ENCODE results near the gene TNFRSF12A. TPM values are rescaled to one million over a fixed set of nuclear protein-coding genes. Genes with fewer than 3 reads are reported as not detected.
A peak's percentile ranks its signal among the peaks of the same experiment; 100 is the strongest.

The TNFRSF12A gene
- total RNA-seq, 2 donors from 2014 or later = 37.8 to 43.5 TPM

GRCh38 chr16:3035972-3036725, 16.0 kb downstream of the TNFRSF12A start:
- peaks cover 67% of the 10 kb centered on the region for H3K27me3 ChIP-seq (ENCODE audit: control insufficient read depth, insufficient read depth, low read length, poor library complexity, severe bottlenecking)
- no peaks in the 10 kb centered on the region for H3K9me3 ChIP-seq (ENCODE audit: control insufficient read depth, low read length)
- no peak overlapping the region for H3K4me3 ChIP-seq (ENCODE audit: low read length)
- H3K36me3 ChIP-seq (ENCODE audit: control insufficient read depth, insufficient read depth, low read length) = no peaks in the 10 kb centered on the region
- no peak overlapping the region for H3K9ac ChIP-seq (ENCODE audit: extremely low read depth, low read length, poor library complexity, severe bottlenecking)
- TF ChIP-seq, protein P1, sequence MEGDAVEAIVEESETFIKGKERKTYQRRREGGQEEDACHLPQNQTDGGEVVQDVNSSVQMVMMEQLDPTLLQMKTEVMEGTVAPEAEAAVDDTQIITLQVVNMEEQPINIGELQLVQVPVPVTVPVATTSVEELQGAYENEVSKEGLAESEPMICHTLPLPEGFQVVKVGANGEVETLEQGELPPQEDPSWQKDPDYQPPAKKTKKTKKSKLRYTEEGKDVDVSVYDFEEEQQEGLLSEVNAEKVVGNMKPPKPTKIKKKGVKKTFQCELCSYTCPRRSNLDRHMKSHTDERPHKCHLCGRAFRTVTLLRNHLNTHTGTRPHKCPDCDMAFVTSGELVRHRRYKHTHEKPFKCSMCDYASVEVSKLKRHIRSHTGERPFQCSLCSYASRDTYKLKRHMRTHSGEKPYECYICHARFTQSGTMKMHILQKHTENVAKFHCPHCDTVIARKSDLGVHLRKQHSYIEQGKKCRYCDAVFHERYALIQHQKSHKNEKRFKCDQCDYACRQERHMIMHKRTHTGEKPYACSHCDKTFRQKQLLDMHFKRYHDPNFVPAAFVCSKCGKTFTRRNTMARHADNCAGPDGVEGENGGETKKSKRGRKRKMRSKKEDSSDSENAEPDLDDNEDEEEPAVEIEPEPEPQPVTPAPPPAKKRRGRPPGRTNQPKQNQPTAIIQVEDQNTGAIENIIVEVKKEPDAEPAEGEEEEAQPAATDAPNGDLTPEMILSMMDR (conservative IDR thresholded peaks at IDR 0.05) = no peak
- no peaks in the 10 kb centered on the region for H3K4me1 Mint-ChIP-seq
- 16 to 20% methylated on average over 19 to 39 of the region's 40 CpGs for WGBS, 2 experiments (ENCODE audit: insufficient coverage in 1 of 2, insufficient read length in 1 of 2)
- no peak overlapping the region for H3K27ac ChIP-seq (ENCODE audit: low read depth, low read length)
- H3K4me1 ChIP-seq (ENCODE audit: control insufficient read depth, insufficient read depth, low read length) = no peaks in the 10 kb centered on the region
- DNase-seq = peak; percentile 71
- no peaks in the 10 kb centered on the region for H3K9me3 Mint-ChIP-seq
- no peak overlapping the region for H3K27ac Mint-ChIP-seq
- peaks cover 58% of the 10 kb centered on the region for H3K27me3 Mint-ChIP-seq (ENCODE audit: insufficient read depth)
- H3K36me3 Mint-ChIP-seq (ENCODE audit: low read depth) = peaks cover 2% of the 10 kb centered on the region
- H3K4me3 Mint-ChIP-seq = peak overlapping the region; percentile 49

- DNase-seq = peak; percentile 90
- Mint-ChIP-seq H3K27me3 (ENCODE audit: insufficient read depth) (peaks cover 58% of the 10 kb centered on the region), H3K36me3 (ENCODE audit: low read depth) (peaks cover 2% of the 10 kb centered on the region), H3K27ac (no peak within 1 kb of the TSS), H3K4me3 (peak within 1 kb of the TSS; percentile 49), H3K9me3 (no peaks in the 10 kb centered on the region), H3K4me1 (no peaks in the 10 kb centered on the region)
- Histone ChIP-seq H3K27me3 (ENCODE audit: control insufficient read depth, insufficient read depth, low read length, poor library complexity, severe bottlenecking) (peaks cover 67% of the 10 kb centered on the region), H3K4me3 (ENCODE audit: low read length) (no peak within 1 kb of the TSS), H3K9me3 (ENCODE audit: control insufficient read depth, low read length) (no peaks in the 10 kb centered on the region), H3K4me1 (ENCODE audit: control insufficient read depth, insufficient read depth, low read length) (no peaks in the 10 kb centered on the region), H3K36me3 (ENCODE audit: control insufficient read depth, insufficient read depth, low read length) (no peaks in the 10 kb centered on the region), H3K9ac (ENCODE audit: extremely low read depth, low read length, poor library complexity, severe bottlenecking) (no peak within 1 kb of the TSS), H3K27ac (ENCODE audit: low read depth, low read length) (no peak within 1 kb of the TSS)
- TF ChIP-seq, protein P1 (conservative IDR thresholded peaks at IDR 0.05) = no peak
- 13 to 54% methylated on average over 6 to 44 of the region's 44 CpGs for WGBS, 2 experiments (ENCODE audit: insufficient coverage in 1 of 2, insufficient read length in 1 of 2)
These were observed 16.7 kb downstream of the TNFRSF12A start, which contains the start of gene BICDL2 for GRCh38 chr16:3036726-3037315. TSS of gene BICDL2 (minus strand) at chr16:3036944. CDS start at chr16:3035496, 1,448 bp downstream.

DNA sequence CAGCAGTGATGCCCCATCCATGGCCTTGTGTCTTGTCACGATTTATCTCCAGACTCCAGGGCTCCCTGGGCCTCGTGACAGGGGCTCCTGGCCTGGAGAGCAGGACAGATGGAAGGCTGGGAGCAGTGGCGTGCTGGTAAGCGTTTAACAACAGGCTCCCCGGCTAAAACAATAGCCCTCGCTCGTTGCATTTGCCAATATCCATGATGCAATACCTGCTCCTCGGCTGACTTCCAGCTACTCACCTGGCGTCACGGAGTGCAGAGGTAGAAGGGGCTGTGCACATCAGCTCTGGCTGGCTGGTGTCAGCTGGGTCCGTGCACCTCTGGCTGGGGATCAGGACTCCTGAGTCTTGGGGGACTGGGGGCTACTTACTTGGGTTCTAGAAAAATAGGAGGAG, 18.1 kb downstream of the TNFRSF12A start:
- peak; percentile 75 for DNase-seq
- TF ChIP-seq, protein P1 (conservative IDR thresholded peaks at IDR 0.05) = no peak
- H3K9me3 ChIP-seq (ENCODE audit: control insufficient read depth, low read length) = no peaks in the 10 kb centered on the region
- peaks cover 49% of the 10 kb centered on the region for H3K27me3 Mint-ChIP-seq (ENCODE audit: insufficient read depth)
- H3K9me3 Mint-ChIP-seq = no peaks in the 10 kb centered on the region
- peaks cover 2% of the 10 kb centered on the region for H3K36me3 Mint-ChIP-seq (ENCODE audit: low read depth)
- H3K27me3 ChIP-seq (ENCODE audit: control insufficient read depth, insufficient read depth, low read length, poor library complexity, severe bottlenecking) = peaks cover 66% of the 10 kb centered on the region
- no peaks in the 10 kb centered on the region for H3K4me1 Mint-ChIP-seq
- no peak overlapping the region for H3K9ac ChIP-seq (ENCODE audit: extremely low read depth, low read length, poor library complexity, severe bottlenecking)
- no peaks in the 10 kb centered on the region for H3K4me1 ChIP-seq (ENCODE audit: control insufficient read depth, insufficient read depth, low read length)
- H3K4me3 Mint-ChIP-seq = no peak overlapping the region
- no peak overlapping the region for H3K27ac Mint-ChIP-seq
- H3K27ac ChIP-seq (ENCODE audit: low read depth, low read length) = no peak overlapping the region
- WGBS, 2 experiments (ENCODE audit: insufficient coverage in 1 of 2, insufficient read length in 1 of 2) = 78 to 79% methylated on average over 11 of the region's 11 CpGs
- H3K4me3 ChIP-seq (ENCODE audit: low read length) = no peak overlapping the region
- no peaks in the 10 kb centered on the region for H3K36me3 ChIP-seq (ENCODE audit: control insufficient read depth, insufficient read depth, low read length)
